SK-N-SH (cell line): ENCODE data around the gene MAPK14.

Source experiments
- EZH2phosphoT487 ChIP-seq: fragments of 200-600 bp; sonication (generic); IDR thresholded peaks from 2 replicates; pipeline ENCODE4 v1.6.1; 2017; ENCODE audit warnings: low read depth, mixed run types, mild to moderate bottlenecking, antibody characterized with exemption, moderate library complexity, borderline replicate concordance
- JUND ChIP-seq: IDR thresholded peaks from 2 replicates; pipeline ENCODE4 v1.4.0; 2012
- NRF1 ChIP-seq: IDR thresholded peaks from 2 replicates; pipeline ENCODE4 v1.6.1; 2012; ENCODE audit warnings: low read depth, mild to moderate bottlenecking, low read length
- POLR2AphosphoS5 ChIP-seq: IDR thresholded peaks from 2 replicates; pipeline ENCODE4 v1.6.1; 2012; ENCODE audit warnings: low read depth, low read length
- SIN3A ChIP-seq: IDR thresholded peaks from 2 replicates; pipeline ENCODE4 v1.6.1; 2012; ENCODE audit warnings: low read depth, mild to moderate bottlenecking, low read length, moderate library complexity, borderline replicate concordance
- TF ChIP-seq, protein P1 (sequence below): fragments of 200-600 bp; sonication (generic); IDR thresholded peaks from 2 replicates; pipeline ENCODE4 v1.6.1; 2017; ENCODE audit warnings: antibody characterized with exemption, mild to moderate bottlenecking, moderate library complexity
- TF ChIP-seq, protein P2 (sequence below): IDR thresholded peaks from 2 replicates; pipeline ENCODE4 v1.6.1; 2012; ENCODE audit warnings: mild to moderate bottlenecking, low read depth, low read length, moderate library complexity

DNA sequence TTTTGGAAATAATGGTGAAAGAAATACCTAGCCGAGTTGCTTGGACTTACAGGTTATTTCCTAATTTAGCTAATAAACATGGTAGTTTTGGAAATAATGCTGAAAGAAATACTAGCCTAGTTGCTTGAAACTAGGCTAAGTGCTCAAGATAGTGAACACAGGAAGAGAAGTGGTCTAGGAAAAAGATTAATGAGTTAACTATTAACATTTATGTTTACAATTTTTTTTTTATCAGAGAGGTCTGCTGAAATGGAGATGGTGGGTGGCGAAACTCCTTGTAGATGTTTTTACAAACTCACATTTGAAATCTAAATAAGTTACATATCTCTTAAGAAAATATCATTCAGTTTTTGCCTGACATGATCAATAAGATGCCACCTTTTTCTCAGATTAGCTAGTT lies 39.2 kb downstream of the MAPK14 start:
- TF ChIP-seq, protein P1, sequence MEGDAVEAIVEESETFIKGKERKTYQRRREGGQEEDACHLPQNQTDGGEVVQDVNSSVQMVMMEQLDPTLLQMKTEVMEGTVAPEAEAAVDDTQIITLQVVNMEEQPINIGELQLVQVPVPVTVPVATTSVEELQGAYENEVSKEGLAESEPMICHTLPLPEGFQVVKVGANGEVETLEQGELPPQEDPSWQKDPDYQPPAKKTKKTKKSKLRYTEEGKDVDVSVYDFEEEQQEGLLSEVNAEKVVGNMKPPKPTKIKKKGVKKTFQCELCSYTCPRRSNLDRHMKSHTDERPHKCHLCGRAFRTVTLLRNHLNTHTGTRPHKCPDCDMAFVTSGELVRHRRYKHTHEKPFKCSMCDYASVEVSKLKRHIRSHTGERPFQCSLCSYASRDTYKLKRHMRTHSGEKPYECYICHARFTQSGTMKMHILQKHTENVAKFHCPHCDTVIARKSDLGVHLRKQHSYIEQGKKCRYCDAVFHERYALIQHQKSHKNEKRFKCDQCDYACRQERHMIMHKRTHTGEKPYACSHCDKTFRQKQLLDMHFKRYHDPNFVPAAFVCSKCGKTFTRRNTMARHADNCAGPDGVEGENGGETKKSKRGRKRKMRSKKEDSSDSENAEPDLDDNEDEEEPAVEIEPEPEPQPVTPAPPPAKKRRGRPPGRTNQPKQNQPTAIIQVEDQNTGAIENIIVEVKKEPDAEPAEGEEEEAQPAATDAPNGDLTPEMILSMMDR = no peak
- no peak for TF ChIP-seq JUND
- no peak for TF ChIP-seq EZH2phosphoT487
- no peak for TF ChIP-seq SIN3A
- TF ChIP-seq NRF1 = no peak
- TF ChIP-seq, protein P2, sequence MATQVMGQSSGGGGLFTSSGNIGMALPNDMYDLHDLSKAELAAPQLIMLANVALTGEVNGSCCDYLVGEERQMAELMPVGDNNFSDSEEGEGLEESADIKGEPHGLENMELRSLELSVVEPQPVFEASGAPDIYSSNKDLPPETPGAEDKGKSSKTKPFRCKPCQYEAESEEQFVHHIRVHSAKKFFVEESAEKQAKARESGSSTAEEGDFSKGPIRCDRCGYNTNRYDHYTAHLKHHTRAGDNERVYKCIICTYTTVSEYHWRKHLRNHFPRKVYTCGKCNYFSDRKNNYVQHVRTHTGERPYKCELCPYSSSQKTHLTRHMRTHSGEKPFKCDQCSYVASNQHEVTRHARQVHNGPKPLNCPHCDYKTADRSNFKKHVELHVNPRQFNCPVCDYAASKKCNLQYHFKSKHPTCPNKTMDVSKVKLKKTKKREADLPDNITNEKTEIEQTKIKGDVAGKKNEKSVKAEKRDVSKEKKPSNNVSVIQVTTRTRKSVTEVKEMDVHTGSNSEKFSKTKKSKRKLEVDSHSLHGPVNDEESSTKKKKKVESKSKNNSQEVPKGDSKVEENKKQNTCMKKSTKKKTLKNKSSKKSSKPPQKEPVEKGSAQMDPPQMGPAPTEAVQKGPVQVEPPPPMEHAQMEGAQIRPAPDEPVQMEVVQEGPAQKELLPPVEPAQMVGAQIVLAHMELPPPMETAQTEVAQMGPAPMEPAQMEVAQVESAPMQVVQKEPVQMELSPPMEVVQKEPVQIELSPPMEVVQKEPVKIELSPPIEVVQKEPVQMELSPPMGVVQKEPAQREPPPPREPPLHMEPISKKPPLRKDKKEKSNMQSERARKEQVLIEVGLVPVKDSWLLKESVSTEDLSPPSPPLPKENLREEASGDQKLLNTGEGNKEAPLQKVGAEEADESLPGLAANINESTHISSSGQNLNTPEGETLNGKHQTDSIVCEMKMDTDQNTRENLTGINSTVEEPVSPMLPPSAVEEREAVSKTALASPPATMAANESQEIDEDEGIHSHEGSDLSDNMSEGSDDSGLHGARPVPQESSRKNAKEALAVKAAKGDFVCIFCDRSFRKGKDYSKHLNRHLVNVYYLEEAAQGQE = no peak
- TF ChIP-seq POLR2AphosphoS5 = no peak
